ENCODE results near the gene GPRIN3.

DNA sequence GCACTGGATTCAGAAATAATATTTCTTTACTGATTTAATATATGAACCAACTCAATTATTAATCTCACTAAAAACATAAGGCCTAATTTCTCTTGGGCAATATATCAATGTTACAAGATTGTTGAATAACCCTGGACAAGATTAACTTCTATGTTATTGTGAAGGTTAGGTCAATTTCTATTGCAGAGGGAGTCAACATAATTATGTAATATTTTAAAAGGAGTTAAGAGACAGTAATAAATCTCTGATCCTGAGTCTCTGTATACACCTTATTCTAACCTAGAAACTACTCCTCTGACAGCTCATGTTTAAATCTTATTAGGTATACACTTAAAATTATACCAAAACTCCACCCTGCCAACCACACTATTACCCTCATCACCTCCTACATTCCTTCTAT lies 15.1 kb upstream of the GPRIN3 start:
- TF ChIP-seq, protein P1, sequence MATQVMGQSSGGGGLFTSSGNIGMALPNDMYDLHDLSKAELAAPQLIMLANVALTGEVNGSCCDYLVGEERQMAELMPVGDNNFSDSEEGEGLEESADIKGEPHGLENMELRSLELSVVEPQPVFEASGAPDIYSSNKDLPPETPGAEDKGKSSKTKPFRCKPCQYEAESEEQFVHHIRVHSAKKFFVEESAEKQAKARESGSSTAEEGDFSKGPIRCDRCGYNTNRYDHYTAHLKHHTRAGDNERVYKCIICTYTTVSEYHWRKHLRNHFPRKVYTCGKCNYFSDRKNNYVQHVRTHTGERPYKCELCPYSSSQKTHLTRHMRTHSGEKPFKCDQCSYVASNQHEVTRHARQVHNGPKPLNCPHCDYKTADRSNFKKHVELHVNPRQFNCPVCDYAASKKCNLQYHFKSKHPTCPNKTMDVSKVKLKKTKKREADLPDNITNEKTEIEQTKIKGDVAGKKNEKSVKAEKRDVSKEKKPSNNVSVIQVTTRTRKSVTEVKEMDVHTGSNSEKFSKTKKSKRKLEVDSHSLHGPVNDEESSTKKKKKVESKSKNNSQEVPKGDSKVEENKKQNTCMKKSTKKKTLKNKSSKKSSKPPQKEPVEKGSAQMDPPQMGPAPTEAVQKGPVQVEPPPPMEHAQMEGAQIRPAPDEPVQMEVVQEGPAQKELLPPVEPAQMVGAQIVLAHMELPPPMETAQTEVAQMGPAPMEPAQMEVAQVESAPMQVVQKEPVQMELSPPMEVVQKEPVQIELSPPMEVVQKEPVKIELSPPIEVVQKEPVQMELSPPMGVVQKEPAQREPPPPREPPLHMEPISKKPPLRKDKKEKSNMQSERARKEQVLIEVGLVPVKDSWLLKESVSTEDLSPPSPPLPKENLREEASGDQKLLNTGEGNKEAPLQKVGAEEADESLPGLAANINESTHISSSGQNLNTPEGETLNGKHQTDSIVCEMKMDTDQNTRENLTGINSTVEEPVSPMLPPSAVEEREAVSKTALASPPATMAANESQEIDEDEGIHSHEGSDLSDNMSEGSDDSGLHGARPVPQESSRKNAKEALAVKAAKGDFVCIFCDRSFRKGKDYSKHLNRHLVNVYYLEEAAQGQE (IDR thresholded peaks at IDR 0.05; ENCODE audit: unreplicated experiment): no peak
- no peak for TF ChIP-seq POLR2AphosphoS5 (IDR thresholded peaks at IDR 0.05; ENCODE audit: low read depth)

Data from GM23338 (cell line).